Measurements from ENCODE around the gene FGF22. TPM values are rescaled to one million over a fixed set of nuclear protein-coding genes. Genes with fewer than 3 reads are reported as not detected.

FGF22 gene
- total and polyA plus RNA-seq, 2 of the 4 experiments (the other 2 are of a cell fraction) = 0.14 TPM; not detected in 1

GRCh38 chr19:650121-650520 lies 10.4 kb downstream of the FGF22 start:
- WGBS, 2 experiments (ENCODE audit: extremely low coverage in 2 of 2, insufficient read length in 1 of 2) = no CpG with 5 or more reads among the region's 11 CpGs
- H3K9me1 ChIP-seq (ENCODE audit: insufficient read depth, low read length) = no peaks in the 10 kb centered on the region
- H3K14ac ChIP-seq (replicated peaks; ENCODE audit: low read depth, low read length) = no peak overlapping the region
- H2BK20ac ChIP-seq (ENCODE audit: low read depth, low read length) = no peak overlapping the region
- H3K36me3 ChIP-seq (ENCODE audit: control insufficient read depth, insufficient read depth, low read length) = peaks cover 56% of the 10 kb centered on the region
- TF ChIP-seq RCOR1 (IDR thresholded peaks at IDR 0.05; ENCODE audit: insufficient replicate concordance, low read length) (no peak), MXI1 (IDR thresholded peaks at IDR 0.05; ENCODE audit: borderline replicate concordance, low read depth, low read length) (no peak), SMC3 (IDR thresholded peaks at IDR 0.05; ENCODE audit: low read depth, low read length) (no peak), RFX5 (IDR thresholded peaks at IDR 0.05; ENCODE audit: low read depth, low read length) (no peak), MAZ (IDR thresholded peaks at IDR 0.05; ENCODE audit: borderline replicate concordance, low read depth, low read length) (no peak), FOS (IDR thresholded peaks at IDR 0.05; ENCODE audit: low read depth, low read length) (no peak), CHD1 (IDR thresholded peaks at IDR 0.05; ENCODE audit: low read depth, low read length) (no peak), NFE2L2 (IDR thresholded peaks at IDR 0.05; ENCODE audit: low read depth, low read length) (no peak), MAFK (IDR thresholded peaks at IDR 0.05; ENCODE audit: low read depth, low read length) (no peak), POLR2A (IDR thresholded peaks at IDR 0.05; ENCODE audit: low read depth, low read length) (no peak), CEBPB (IDR thresholded peaks at IDR 0.05; ENCODE audit: low read depth, low read length) (no peak), BHLHE40 (IDR thresholded peaks at IDR 0.05; ENCODE audit: low read depth, low read length) (no peak), RAD21 (IDR thresholded peaks at IDR 0.05; ENCODE audit: low read length) (no peak)
- TF ChIP-seq, protein P1, sequence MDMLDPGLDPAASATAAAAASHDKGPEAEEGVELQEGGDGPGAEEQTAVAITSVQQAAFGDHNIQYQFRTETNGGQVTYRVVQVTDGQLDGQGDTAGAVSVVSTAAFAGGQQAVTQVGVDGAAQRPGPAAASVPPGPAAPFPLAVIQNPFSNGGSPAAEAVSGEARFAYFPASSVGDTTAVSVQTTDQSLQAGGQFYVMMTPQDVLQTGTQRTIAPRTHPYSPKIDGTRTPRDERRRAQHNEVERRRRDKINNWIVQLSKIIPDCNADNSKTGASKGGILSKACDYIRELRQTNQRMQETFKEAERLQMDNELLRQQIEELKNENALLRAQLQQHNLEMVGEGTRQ (IDR thresholded peaks at IDR 0.05; ENCODE audit: low read depth, low read length) = no peak
- TF ChIP-seq, protein P2, sequence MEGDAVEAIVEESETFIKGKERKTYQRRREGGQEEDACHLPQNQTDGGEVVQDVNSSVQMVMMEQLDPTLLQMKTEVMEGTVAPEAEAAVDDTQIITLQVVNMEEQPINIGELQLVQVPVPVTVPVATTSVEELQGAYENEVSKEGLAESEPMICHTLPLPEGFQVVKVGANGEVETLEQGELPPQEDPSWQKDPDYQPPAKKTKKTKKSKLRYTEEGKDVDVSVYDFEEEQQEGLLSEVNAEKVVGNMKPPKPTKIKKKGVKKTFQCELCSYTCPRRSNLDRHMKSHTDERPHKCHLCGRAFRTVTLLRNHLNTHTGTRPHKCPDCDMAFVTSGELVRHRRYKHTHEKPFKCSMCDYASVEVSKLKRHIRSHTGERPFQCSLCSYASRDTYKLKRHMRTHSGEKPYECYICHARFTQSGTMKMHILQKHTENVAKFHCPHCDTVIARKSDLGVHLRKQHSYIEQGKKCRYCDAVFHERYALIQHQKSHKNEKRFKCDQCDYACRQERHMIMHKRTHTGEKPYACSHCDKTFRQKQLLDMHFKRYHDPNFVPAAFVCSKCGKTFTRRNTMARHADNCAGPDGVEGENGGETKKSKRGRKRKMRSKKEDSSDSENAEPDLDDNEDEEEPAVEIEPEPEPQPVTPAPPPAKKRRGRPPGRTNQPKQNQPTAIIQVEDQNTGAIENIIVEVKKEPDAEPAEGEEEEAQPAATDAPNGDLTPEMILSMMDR (conservative IDR thresholded peaks at IDR 0.05; ENCODE audit: low read depth, low read length) = no peak
- TF ChIP-seq, protein P3, sequence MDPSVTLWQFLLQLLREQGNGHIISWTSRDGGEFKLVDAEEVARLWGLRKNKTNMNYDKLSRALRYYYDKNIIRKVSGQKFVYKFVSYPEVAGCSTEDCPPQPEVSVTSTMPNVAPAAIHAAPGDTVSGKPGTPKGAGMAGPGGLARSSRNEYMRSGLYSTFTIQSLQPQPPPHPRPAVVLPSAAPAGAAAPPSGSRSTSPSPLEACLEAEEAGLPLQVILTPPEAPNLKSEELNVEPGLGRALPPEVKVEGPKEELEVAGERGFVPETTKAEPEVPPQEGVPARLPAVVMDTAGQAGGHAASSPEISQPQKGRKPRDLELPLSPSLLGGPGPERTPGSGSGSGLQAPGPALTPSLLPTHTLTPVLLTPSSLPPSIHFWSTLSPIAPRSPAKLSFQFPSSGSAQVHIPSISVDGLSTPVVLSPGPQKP (IDR thresholded peaks at IDR 0.05; ENCODE audit: borderline replicate concordance, low read depth, low read length) = no peak
- DNase-seq (no peak), ATAC-seq (ENCODE audit: low read depth) (no peak)
- H3K9me3 ChIP-seq (ENCODE audit: control insufficient read depth, insufficient read depth, low read length) = no peaks in the 10 kb centered on the region
- H2BK120ac ChIP-seq (ENCODE audit: low read depth, low read length) = no peak overlapping the region
- no peak overlapping the region for H3K27ac ChIP-seq (ENCODE audit: insufficient read depth, low read length)
- H2AFZ ChIP-seq (replicated peaks; ENCODE audit: low read length, poor library complexity) = no peak overlapping the region
- H3K23ac ChIP-seq (ENCODE audit: low read depth, low read length) = no peak overlapping the region
- no peak overlapping the region for H4K91ac ChIP-seq (ENCODE audit: insufficient read depth, low read depth, low read length)
- H2BK5ac ChIP-seq (ENCODE audit: low read depth, low read length, poor library complexity, severe bottlenecking) = no peak overlapping the region
- intact Hi-C loops (cut with micrococcal nuclease) (no loop called here), dilution Hi-C loops (cut with HindIII; ENCODE audit: low sequenced_read_pairs, unreplicated experiment) (no loop called here), in situ Hi-C loops (cut with MboI; ENCODE audit: low sequenced_read_pairs) (no loop called here)
- no peak overlapping the region for H3K4me3 ChIP-seq (ENCODE audit: insufficient read depth, low read depth, low read length)
- POLR2A ChIA-PET (ENCODE audit: unreplicated experiment) = no interaction called here
- H3K27me3 ChIP-seq (ENCODE audit: control insufficient read depth, insufficient read depth, low read length) = no peaks in the 10 kb centered on the region
- H3K4me2 ChIP-seq (ENCODE audit: low read depth, low read length) = no peak overlapping the region
- BruUV-seq (replicated peaks) = no TSS peak
- H3K18ac ChIP-seq (ENCODE audit: low read depth, low read length) = no peak overlapping the region
- no peaks in the 10 kb centered on the region for H3K4me1 ChIP-seq (ENCODE audit: control insufficient read depth, insufficient read depth, low read length)
- no peak overlapping the region for H3K9ac ChIP-seq (ENCODE audit: low read depth, low read length)
- H3K79me1 ChIP-seq (ENCODE audit: low read depth in 1 of 2, low read length in 2 of 2) = peaks cover 0 to 21% of the 10 kb centered on the region in 2 experiments; a peak in 3 of 4 replicates
- H2BK15ac ChIP-seq (ENCODE audit: low read depth, low read length) = no peak overlapping the region
- H4K20me1 ChIP-seq (ENCODE audit: insufficient read depth, low read length) = peaks cover 35% of the 10 kb centered on the region
- no peak overlapping the region for H2AK5ac ChIP-seq (ENCODE audit: low read depth, low read length)
- CTCF ChIA-PET = no interaction called here
- no peak overlapping the region for H2AK9ac ChIP-seq (replicated peaks; ENCODE audit: low read depth, low read length, poor library complexity)
- no peak overlapping the region for H3K56ac ChIP-seq (ENCODE audit: extremely low read depth, insufficient read depth, low read length)
- no peak overlapping the region for H4K8ac ChIP-seq (ENCODE audit: low read depth in 2 of 2, low read length in 2 of 2)
- H3K4ac ChIP-seq (ENCODE audit: low read depth, low read length) = no peak overlapping the region
- H4K5ac ChIP-seq (ENCODE audit: low read depth, low read length) = no peak overlapping the region

All from IMR-90 (cell line).